ENCODE measurements around the gene YPEL4. TPM values are rescaled to one million over a fixed set of nuclear protein-coding genes. Genes with fewer than 3 reads are reported as not detected.

Gene YPEL4
- total RNA-seq, 1 experiment from 2014 or later, result 0.32 TPM

- H3K27me3 ChIP-seq (ENCODE audit: insufficient read depth, low read length), result peaks cover 9% of the 10 kb centered on the region; the same call in 1 of the 2 replicates
- H3K4me1 ChIP-seq (ENCODE audit: control insufficient read depth in 1 of 2, insufficient read depth in 2 of 2, low read length in 2 of 2), result peaks cover 6 to 20% of the 10 kb centered on the region in 2 experiments; a peak in 3 of 4 replicates
- TF ChIP-seq EGR1 (IDR thresholded peaks at IDR 0.05; ENCODE audit: low read depth), result no peak
- no peak for TF ChIP-seq ZBTB33 (IDR thresholded peaks at IDR 0.05; ENCODE audit: extremely low read depth, insufficient replicate concordance, low read length)
- no peak for TF ChIP-seq POLR2AphosphoS5 (IDR thresholded peaks at IDR 0.05; ENCODE audit: low read depth, low read length)
- TF ChIP-seq POLR2A (IDR thresholded peaks at IDR 0.05; ENCODE audit: borderline replicate concordance, extremely low read depth, insufficient read depth, insufficient read length), result no peak
- no peak for TF ChIP-seq EZH2phosphoT487 (IDR thresholded peaks at IDR 0.05; ENCODE audit: borderline replicate concordance)
- TF ChIP-seq JUND (IDR thresholded peaks at IDR 0.05), result no peak
- TF ChIP-seq, protein P1, sequence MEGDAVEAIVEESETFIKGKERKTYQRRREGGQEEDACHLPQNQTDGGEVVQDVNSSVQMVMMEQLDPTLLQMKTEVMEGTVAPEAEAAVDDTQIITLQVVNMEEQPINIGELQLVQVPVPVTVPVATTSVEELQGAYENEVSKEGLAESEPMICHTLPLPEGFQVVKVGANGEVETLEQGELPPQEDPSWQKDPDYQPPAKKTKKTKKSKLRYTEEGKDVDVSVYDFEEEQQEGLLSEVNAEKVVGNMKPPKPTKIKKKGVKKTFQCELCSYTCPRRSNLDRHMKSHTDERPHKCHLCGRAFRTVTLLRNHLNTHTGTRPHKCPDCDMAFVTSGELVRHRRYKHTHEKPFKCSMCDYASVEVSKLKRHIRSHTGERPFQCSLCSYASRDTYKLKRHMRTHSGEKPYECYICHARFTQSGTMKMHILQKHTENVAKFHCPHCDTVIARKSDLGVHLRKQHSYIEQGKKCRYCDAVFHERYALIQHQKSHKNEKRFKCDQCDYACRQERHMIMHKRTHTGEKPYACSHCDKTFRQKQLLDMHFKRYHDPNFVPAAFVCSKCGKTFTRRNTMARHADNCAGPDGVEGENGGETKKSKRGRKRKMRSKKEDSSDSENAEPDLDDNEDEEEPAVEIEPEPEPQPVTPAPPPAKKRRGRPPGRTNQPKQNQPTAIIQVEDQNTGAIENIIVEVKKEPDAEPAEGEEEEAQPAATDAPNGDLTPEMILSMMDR (IDR thresholded peaks at IDR 0.05 in 2 of 3, conservative IDR thresholded peaks at IDR 0.05 in 1 of 3; ENCODE audit: borderline replicate concordance in 1 of 3, insufficient read depth in 1 of 3, low read depth in 2 of 3, low read length in 2 of 3), result no peak
- no peak for TF ChIP-seq ZFX (IDR thresholded peaks at IDR 0.05)
- TF ChIP-seq SRF (IDR thresholded peaks at IDR 0.05; ENCODE audit: low read depth), result no peak
- no peak overlapping the region for H3K27ac ChIP-seq (ENCODE audit: low read depth, low read length)
- intact Hi-C loops (cut with micrococcal nuclease), result no loop called here
- H3K9me2 ChIP-seq (ENCODE audit: insufficient read depth), result no peaks in the 10 kb centered on the region
- no peak overlapping the region for H3K9ac ChIP-seq (ENCODE audit: low read length)
- no peaks in the 10 kb centered on the region for H4K20me1 ChIP-seq (ENCODE audit: insufficient read depth)
- no peaks in the 10 kb centered on the region for H3K36me3 ChIP-seq (ENCODE audit: control insufficient read depth in 1 of 2, insufficient read depth in 2 of 2, low read length in 2 of 2)
- ChIA-PET POLR2A (no interaction called here), CTCF (no interaction called here), RAD21 (ENCODE audit: low non-redundant PET in 1 of 2, low total read pairs in 2 of 2, uncharacterized antibody in 2 of 2, unreplicated experiment in 2 of 2) (no interaction called here)
- no peak overlapping the region for H3K4me3 ChIP-seq (replicated peaks in 1 of 2; ENCODE audit: low read depth in 1 of 2, low read length in 2 of 2)
- no peak overlapping the region for H2AFZ ChIP-seq (ENCODE audit: low read depth, low read length, poor library complexity, severe bottlenecking)
- H3K79me2 ChIP-seq (ENCODE audit: insufficient read depth, low read length), result peaks cover 6% of the 10 kb centered on the region
- ATAC-seq, result no peak
- no TSS peak for BruUV-seq (replicated peaks)
- no peak overlapping the region for H3K4me2 ChIP-seq (ENCODE audit: low read length)
- no peaks in the 10 kb centered on the region for H3K9me3 ChIP-seq (ENCODE audit: control insufficient read depth in 1 of 2, insufficient read depth in 1 of 2, low read depth in 1 of 2, low read length in 2 of 2)
- no peak for DNase-seq (ENCODE audit: low read depth, low spot score)
Measured at GRCh38 chr11:57653163-57653562, 3.5 kb upstream of the YPEL4 start.

Data from HCT116 (cell line).